ENCODE data around the gene LGALS7. TPM values are rescaled to one million over a fixed set of nuclear protein-coding genes. Genes with fewer than 3 reads are reported as not detected.
"Not testable (repeated sequence)": the region's sequence is repeated elsewhere in the genome, so short reads cannot be mapped to it uniquely, and the experiment has no call there.

The LGALS7 gene
- total RNA-seq, 2 experiments from 2014 or later, result not detected

GRCh38 chr19:38780443-38780842, 7.1 kb upstream of the LGALS7 start:
- Mint-ChIP-seq H3K27ac (no peak overlapping the region), H3K4me1 (ENCODE audit: low read depth) (no peaks in the 10 kb centered on the region), H3K27me3 (ENCODE audit: low read depth) (no peaks in the 10 kb centered on the region), H3K36me3 (ENCODE audit: low read depth) (no peaks in the 10 kb centered on the region), H3K9me3 (no peaks in the 10 kb centered on the region), H3K4me3 (no peak overlapping the region)
- intact Hi-C loops (cut with micrococcal nuclease), result no loop called here
- DNase-seq, result no peak
- CTCF ChIA-PET, result no interaction called here

- H3K4me3 Mint-ChIP-seq, result no peak overlapping the region
- CTCF ChIA-PET, result interaction anchor here (0.5 kb wide), 1 partner anchor 1049 kb away, joined by 3 read pairs; no protein-coding TSS in a partner anchor
- no peaks in the 10 kb centered on the region for H3K4me1 Mint-ChIP-seq (ENCODE audit: low read depth)
- intact Hi-C loops (cut with micrococcal nuclease), result no loop called here
- no peak for DNase-seq
- no peaks in the 10 kb centered on the region for H3K27me3 Mint-ChIP-seq (ENCODE audit: low read depth)
- H3K36me3 Mint-ChIP-seq (ENCODE audit: low read depth), result no peaks in the 10 kb centered on the region
- H3K27ac Mint-ChIP-seq, result no peak overlapping the region
- H3K9me3 Mint-ChIP-seq, result no peaks in the 10 kb centered on the region
These were observed 5.4 kb upstream of the LGALS7 start for GRCh38 chr19:38778733-38779132.

GRCh38 chr19:38774181-38774950, 1.0 kb upstream of the LGALS7 start:
- peaks cover 3% of the 10 kb centered on the region for H3K4me1 Mint-ChIP-seq (ENCODE audit: low read depth)
- CTCF ChIA-PET, result interaction anchor here (1.0 kb wide), 1 partner anchor 156 kb away, joined by 3 read pairs; the partner anchor contains the start of genes MRPS12 and SARS2
- no peaks in the 10 kb centered on the region for H3K27me3 Mint-ChIP-seq (ENCODE audit: low read depth)
- no peaks in the 10 kb centered on the region for H3K36me3 Mint-ChIP-seq (ENCODE audit: low read depth)
- H3K9me3 Mint-ChIP-seq, result no peaks in the 10 kb centered on the region
- H3K4me3 Mint-ChIP-seq, result no peak overlapping the region
- DNase-seq, result no peak
- intact Hi-C loops (cut with micrococcal nuclease), result no loop called here
- H3K27ac Mint-ChIP-seq, result no peak overlapping the region

- intact Hi-C loops (cut with micrococcal nuclease); CTCF ChIA-PET; H3K36me3 Mint-ChIP-seq (ENCODE audit: low read depth); H3K9me3 Mint-ChIP-seq; H3K4me1 Mint-ChIP-seq (ENCODE audit: low read depth); DNase-seq; H3K27ac Mint-ChIP-seq; H3K27me3 Mint-ChIP-seq (ENCODE audit: low read depth); H3K4me3 Mint-ChIP-seq: not testable (repeated sequence)
These were observed 1.7 kb downstream of the LGALS7 start for GRCh38 chr19:38771569-38771968.

- CTCF ChIA-PET; intact Hi-C loops (cut with micrococcal nuclease); H3K4me1 Mint-ChIP-seq (ENCODE audit: low read depth); H3K36me3 Mint-ChIP-seq (ENCODE audit: low read depth); H3K27me3 Mint-ChIP-seq (ENCODE audit: low read depth); H3K9me3 Mint-ChIP-seq; H3K4me3 Mint-ChIP-seq; H3K27ac Mint-ChIP-seq; DNase-seq: not testable (repeated sequence)
These were observed 2.4 kb downstream of the LGALS7 start for GRCh38 chr19:38770949-38771275.

GRCh38 chr19:38770228-38770948, 2.9 kb downstream of the LGALS7 start:
- H3K27me3 Mint-ChIP-seq (ENCODE audit: low read depth); DNase-seq; H3K27ac Mint-ChIP-seq; intact Hi-C loops (cut with micrococcal nuclease); H3K9me3 Mint-ChIP-seq; H3K4me1 Mint-ChIP-seq (ENCODE audit: low read depth); H3K36me3 Mint-ChIP-seq (ENCODE audit: low read depth); H3K4me3 Mint-ChIP-seq: not testable (repeated sequence)
- CTCF ChIA-PET, result interaction anchor here (1.2 to 1.6 kb wide), 4 partner anchors 23 to 161 kb away, joined by 3 to 5 read pairs (median 4); no protein-coding TSS in a partner anchor

- Mint-ChIP-seq H3K36me3 (ENCODE audit: low read depth) (no peaks in the 10 kb centered on the region), H3K4me3 (peak overlapping the region; percentile 47), H3K9me3 (no peaks in the 10 kb centered on the region), H3K27me3 (ENCODE audit: low read depth) (no peaks in the 10 kb centered on the region), H3K4me1 (ENCODE audit: low read depth) (peaks cover 6% of the 10 kb centered on the region), H3K27ac (no peak overlapping the region)
- intact Hi-C loops (cut with micrococcal nuclease), result loop anchor here (2.0 kb wide), 1 partner anchor 61 kb away; the partner anchor contains the start of gene ECH1
- CTCF ChIA-PET, result interaction anchor here (0.6 to 1.6 kb wide), 8 partner anchors 23 to 955 kb away, joined by 3 to 5 read pairs (median 4); no protein-coding TSS in a partner anchor
- DNase-seq, result peak; percentile 91
These were observed 3.6 kb downstream of the LGALS7 start for GRCh38 chr19:38769635-38770211.

GRCh38 chr19:38766276-38767047, 6.9 kb downstream of the LGALS7 start:
- Mint-ChIP-seq H3K4me3 (no peak overlapping the region), H3K4me1 (ENCODE audit: low read depth) (peaks cover 6% of the 10 kb centered on the region), H3K36me3 (ENCODE audit: low read depth) (no peaks in the 10 kb centered on the region), H3K27ac (no peak overlapping the region), H3K9me3 (no peaks in the 10 kb centered on the region), H3K27me3 (ENCODE audit: low read depth) (no peaks in the 10 kb centered on the region)
- intact Hi-C loops (cut with micrococcal nuclease), result no loop called here
- CTCF ChIA-PET, result no interaction called here
- DNase-seq, result no peak

- H3K4me1 Mint-ChIP-seq (ENCODE audit: low read depth), result peaks cover 6% of the 10 kb centered on the region
- intact Hi-C loops (cut with micrococcal nuclease), result no loop called here
- H3K9me3 Mint-ChIP-seq, result no peaks in the 10 kb centered on the region
- no peak overlapping the region for H3K27ac Mint-ChIP-seq
- no peaks in the 10 kb centered on the region for H3K27me3 Mint-ChIP-seq (ENCODE audit: low read depth)
- CTCF ChIA-PET, result no interaction called here
- no peak overlapping the region for H3K4me3 Mint-ChIP-seq
- H3K36me3 Mint-ChIP-seq (ENCODE audit: low read depth), result no peaks in the 10 kb centered on the region
- no peak for DNase-seq
These were observed 8.1 kb downstream of the LGALS7 start for GRCh38 chr19:38765214-38765613.

GRCh38 chr19:38763795-38764220, 9.5 kb downstream of the LGALS7 start:
- Mint-ChIP-seq H3K4me1 (ENCODE audit: low read depth) (no peaks in the 10 kb centered on the region), H3K36me3 (ENCODE audit: low read depth) (no peaks in the 10 kb centered on the region), H3K27me3 (ENCODE audit: low read depth) (no peaks in the 10 kb centered on the region), H3K4me3 (no peak overlapping the region), H3K9me3 (no peaks in the 10 kb centered on the region), H3K27ac (no peak overlapping the region)
- intact Hi-C loops (cut with micrococcal nuclease), result no loop called here
- no peak for DNase-seq
- CTCF ChIA-PET, result no interaction called here

- intact Hi-C loops (cut with micrococcal nuclease); H3K4me1 Mint-ChIP-seq (ENCODE audit: low read depth); CTCF ChIA-PET; H3K27me3 Mint-ChIP-seq (ENCODE audit: low read depth); DNase-seq; H3K27ac Mint-ChIP-seq; H3K9me3 Mint-ChIP-seq; H3K4me3 Mint-ChIP-seq; H3K36me3 Mint-ChIP-seq (ENCODE audit: low read depth): not testable (repeated sequence)
These were observed 11.4 kb downstream of the LGALS7 start for GRCh38 chr19:38761884-38762389.

Measured in activated naive CD4-positive, alpha-beta T cell treated with anti-CD3 and anti-CD28 coated beads for 36 hours (primary cell).